IMR-90 (cell line): ENCODE data around the gene CDHR1. TPM values are rescaled to one million over a fixed set of nuclear protein-coding genes. Genes with fewer than 3 reads are reported as not detected.

ENCODE experiments used
- ATAC-seq: fragments of 200-7000 bp; cut with Tn5 transposase; 2 replicates; pipeline ENCODE4 v1.9.1; 2020; ENCODE audit warnings: low read depth, mild to moderate bottlenecking, moderate library complexity
- BruUV-seq: library from RNA; stranded (reverse); fragments of 400-500 nt; replicated peaks from 2 replicates; lab custom pipeline; 2021; lab: Mats Ljungman, UMichigan
- CTCF ChIA-PET: fragments of 300-600 bp; formaldehyde crosslinking; extraction: SDS; loops from one replicate; lab custom pipeline; 2021; ENCODE audit warnings: antibody characterized with exemption; lab: Yijun Ruan, JAX
- POLR2A ChIA-PET: fragments of 300-600 bp; sonication (Branson Sonifier 250); formaldehyde crosslinking; loops from one replicate; lab custom pipeline; 2022; ENCODE audit warnings: antibody characterized with exemption; ENCODE audit not compliant: unreplicated experiment; lab: Charles Lee
- DNase-seq: peaks from one replicate; pipeline ENCODE4 v3.0.0; 2013
- H2AFZ ChIP-seq: replicated peaks from 2 replicates; pipeline ENCODE3; 2013; ENCODE audit warnings: low read length, mild to moderate bottlenecking; ENCODE audit not compliant: poor library complexity
- H2AK5ac ChIP-seq: 2 replicates; pipeline ENCODE4 v1.6.1; 2013; ENCODE audit warnings: low read depth, low read length, inconsistent platforms
- H2AK9ac ChIP-seq: replicated peaks from 2 replicates; pipeline ENCODE3; 2013; ENCODE audit warnings: mild to moderate bottlenecking, low read depth, low read length, moderate library complexity; ENCODE audit not compliant: poor library complexity
- H2BK120ac ChIP-seq: 2 replicates; pipeline ENCODE4 v1.6.1; 2013; ENCODE audit warnings: low read depth, low read length, inconsistent platforms
- H2BK15ac ChIP-seq: 3 replicates; pipeline ENCODE4 v1.6.1; 2013; ENCODE audit warnings: low read depth, low read length, inconsistent platforms
- H2BK20ac ChIP-seq: 2 replicates; pipeline ENCODE4 v1.6.1; 2013; ENCODE audit warnings: low read depth, mild to moderate bottlenecking, inconsistent platforms, low read length, moderate library complexity
- H2BK5ac ChIP-seq: 2 replicates; pipeline ENCODE4 v1.6.1; 2013; ENCODE audit warnings: mild to moderate bottlenecking, low read depth, low read length, inconsistent platforms; ENCODE audit not compliant: poor library complexity, severe bottlenecking
- H3K14ac ChIP-seq: replicated peaks from 2 replicates; pipeline ENCODE4 v1.6.1; 2013; ENCODE audit warnings: low read depth, low read length, inconsistent platforms
- H3K18ac ChIP-seq: 2 replicates; pipeline ENCODE4 v1.6.1; 2013; ENCODE audit warnings: low read depth, low read length, control low read depth
- H3K23ac ChIP-seq: 2 replicates; pipeline ENCODE4 v1.6.1; 2013; ENCODE audit warnings: low read depth, low read length, inconsistent platforms
- H3K27ac ChIP-seq: 2 replicates; pipeline ENCODE4 v1.5.1; 2013; ENCODE audit warnings: mild to moderate bottlenecking, control low read depth, low read length; ENCODE audit not compliant: insufficient read depth
- H3K27me3 ChIP-seq: 2 replicates; pipeline ENCODE4 v1.6.1; 2013; ENCODE audit warnings: low read length; ENCODE audit not compliant: control insufficient read depth, insufficient read depth
- H3K36me3 ChIP-seq: 2 replicates; pipeline ENCODE4 v1.6.1; 2013; ENCODE audit warnings: low read length, mixed read lengths; ENCODE audit not compliant: control insufficient read depth, insufficient read depth
- H3K4ac ChIP-seq: 2 replicates; pipeline ENCODE4 v1.6.1; 2013; ENCODE audit warnings: low read depth, low read length, inconsistent platforms
- H3K4me1 ChIP-seq: 2 replicates; pipeline ENCODE4 v1.6.1; 2013; ENCODE audit warnings: low read length, mixed read lengths; ENCODE audit not compliant: control insufficient read depth, insufficient read depth
- H3K4me2 ChIP-seq: 2 replicates; pipeline ENCODE4 v1.6.1; 2013; ENCODE audit warnings: low read depth, mild to moderate bottlenecking, control low read depth, low read length, moderate library complexity
- H3K4me3 ChIP-seq: 2 replicates; pipeline ENCODE4 v1.5.1; 2013; ENCODE audit warnings: low read depth, mild to moderate bottlenecking, control low read depth, low read length, moderate library complexity; ENCODE audit not compliant: insufficient read depth
- H3K56ac ChIP-seq: 2 replicates; pipeline ENCODE4 v1.6.1; 2013; ENCODE audit warnings: low read length, inconsistent platforms; ENCODE audit not compliant: insufficient read depth; ENCODE audit errors: extremely low read depth
- H3K79me1 ChIP-seq, 2 experiments: 2 replicates each; pipeline ENCODE4 v1.6.1; 2013; ENCODE audit warnings: low read length in 2 of 2, inconsistent platforms in 1 of 2, low read depth in 1 of 2
- H3K9ac ChIP-seq: 2 replicates; pipeline ENCODE4 v1.6.1; 2013; ENCODE audit warnings: low read depth, low read length, control low read depth
- H3K9me1 ChIP-seq: 2 replicates; pipeline ENCODE4 v1.6.1; 2013; ENCODE audit warnings: low read length, inconsistent platforms; ENCODE audit not compliant: insufficient read depth
- H3K9me3 ChIP-seq: 2 replicates; pipeline ENCODE4 v1.6.1; 2013; ENCODE audit warnings: low read length; ENCODE audit not compliant: control insufficient read depth, insufficient read depth
- H4K20me1 ChIP-seq: 2 replicates; pipeline ENCODE4 v1.6.1; 2013; ENCODE audit warnings: low read length, inconsistent platforms; ENCODE audit not compliant: insufficient read depth
- H4K5ac ChIP-seq: 2 replicates; pipeline ENCODE4 v1.6.1; 2013; ENCODE audit warnings: mild to moderate bottlenecking, low read depth, low read length, control low read depth
- H4K8ac ChIP-seq, 2 experiments: 2 replicates each; pipeline ENCODE4 v1.6.1; 2013; ENCODE audit warnings: low read depth in 2 of 2, low read length in 2 of 2, control low read depth in 1 of 2, inconsistent platforms in 1 of 2
- H4K91ac ChIP-seq: 2 replicates; pipeline ENCODE4 v1.6.1; 2013; ENCODE audit warnings: low read depth, low read length, inconsistent platforms; ENCODE audit not compliant: insufficient read depth
- BHLHE40 ChIP-seq: fragments of 150-350 bp; IDR thresholded peaks from 2 replicates; pipeline ENCODE4 v1.6.1; 2016; ENCODE audit warnings: mild to moderate bottlenecking, low read depth, low read length
- CEBPB ChIP-seq: IDR thresholded peaks from 2 replicates; pipeline ENCODE4 v1.6.1; 2012; ENCODE audit warnings: low read depth, low read length, improper control_type of control experiment
- CHD1 ChIP-seq: IDR thresholded peaks from 2 replicates; pipeline ENCODE4 v1.6.1; 2012; ENCODE audit warnings: low read depth, low read length, improper control_type of control experiment
- MAFK ChIP-seq: IDR thresholded peaks from 2 replicates; pipeline ENCODE4 v1.6.1; 2012; ENCODE audit warnings: low read depth, low read length, improper control_type of control experiment
- MAZ ChIP-seq: IDR thresholded peaks from 2 replicates; pipeline ENCODE4 v1.6.1; 2012; ENCODE audit warnings: low read depth, mild to moderate bottlenecking, low read length, improper control_type of control experiment, moderate library complexity, borderline replicate concordance
- MXI1 ChIP-seq: IDR thresholded peaks from 2 replicates; pipeline ENCODE4 v1.6.1; 2012; ENCODE audit warnings: low read depth, mild to moderate bottlenecking, low read length, moderate library complexity, borderline replicate concordance
- NFE2L2 ChIP-seq: fragments of 150-350 bp; IDR thresholded peaks from 2 replicates; pipeline ENCODE4 v1.6.1; 2016; ENCODE audit warnings: low read depth, mild to moderate bottlenecking, low read length
- POLR2A ChIP-seq: IDR thresholded peaks from 2 replicates; pipeline ENCODE4 v1.6.1; 2012; ENCODE audit warnings: mild to moderate bottlenecking, low read depth, low read length
- RAD21 ChIP-seq: IDR thresholded peaks from 2 replicates; pipeline ENCODE4 v1.6.1; 2012; ENCODE audit warnings: low read length, improper control_type of control experiment
- RCOR1 ChIP-seq: IDR thresholded peaks from 2 replicates; pipeline ENCODE4 v1.6.1; 2012; ENCODE audit warnings: mild to moderate bottlenecking, low read length, improper control_type of control experiment; ENCODE audit not compliant: insufficient replicate concordance
- RFX5 ChIP-seq: IDR thresholded peaks from 2 replicates; pipeline ENCODE4 v1.8.0; 2012; ENCODE audit warnings: low read depth, mild to moderate bottlenecking, low read length, moderate library complexity
- SMC3 ChIP-seq: fragments of 150-350 bp; IDR thresholded peaks from 2 replicates; pipeline ENCODE4 v1.6.1; 2016; ENCODE audit warnings: low read depth, mild to moderate bottlenecking, antibody characterized with exemption, low read length, moderate library complexity
- WGBS, 2 experiments: methylation state at CpG; one replicate each; pipeline versions ENCODE4 v1.1.5 to v1.1.7; 2013; ENCODE audit warnings: missing lambda C conversion rate in 2 of 2; ENCODE audit not compliant: insufficient read length in 1 of 2; ENCODE audit errors: extremely low coverage in 2 of 2; 5-methylcytosine and 5-hydroxymethylcytosine counted together
- dilution Hi-C: fragments of 300-500 bp; cut with HindIII; formaldehyde crosslinking; loops from one replicate; pipeline ENCODE4 v1.14.3; 2018; ENCODE audit warnings: low sequenced_read_pairs; ENCODE audit not compliant: unreplicated experiment
- in situ Hi-C: fragments of 300-500 bp; cut with MboI; formaldehyde crosslinking; loops from 3 replicates; pipeline ENCODE4 v1.14.3; 2019; ENCODE audit warnings: low sequenced_read_pairs, inconsistent platforms, mixed read lengths
- intact Hi-C: fragments of 100-400 bp; cut with micrococcal nuclease; formaldehyde crosslinking; loops from 2 replicates; pipeline ENCODE4 v1.10.0; 2022
- polyA plus RNA-seq, 3 experiments: library from polyadenylated mRNA; depleted of rRNA; stranded (reverse); fragments of >200 nt; gene quantifications; 2 replicates each; pipeline ENCODE4 v1.2.3, GENCODE V29; 2012; ENCODE audit warnings: low replicate concordance in 1 of 3
- total RNA-seq: library from RNA; depleted of rRNA; stranded (reverse); fragments of >200 nt; gene quantifications from 2 replicates; pipeline ENCODE4 v1.2.3, GENCODE V29; 2012
- TF ChIP-seq, protein P1 (sequence below): fragments of 150-350 bp; IDR thresholded peaks from 2 replicates; pipeline ENCODE4 v1.6.1; 2016; ENCODE audit warnings: low read depth, mild to moderate bottlenecking, low read length, moderate library complexity, borderline replicate concordance
- TF ChIP-seq, protein P2 (sequence below): conservative IDR thresholded peaks from 2 replicates; pipeline ENCODE4 v1.5.1; 2012; ENCODE audit warnings: mild to moderate bottlenecking, low read depth, low read length, improper control_type of control experiment

Gene CDHR1
- total and polyA plus RNA-seq, 2 of the 4 experiments (the other 2 are of a cell fraction), result not detected

DNA sequence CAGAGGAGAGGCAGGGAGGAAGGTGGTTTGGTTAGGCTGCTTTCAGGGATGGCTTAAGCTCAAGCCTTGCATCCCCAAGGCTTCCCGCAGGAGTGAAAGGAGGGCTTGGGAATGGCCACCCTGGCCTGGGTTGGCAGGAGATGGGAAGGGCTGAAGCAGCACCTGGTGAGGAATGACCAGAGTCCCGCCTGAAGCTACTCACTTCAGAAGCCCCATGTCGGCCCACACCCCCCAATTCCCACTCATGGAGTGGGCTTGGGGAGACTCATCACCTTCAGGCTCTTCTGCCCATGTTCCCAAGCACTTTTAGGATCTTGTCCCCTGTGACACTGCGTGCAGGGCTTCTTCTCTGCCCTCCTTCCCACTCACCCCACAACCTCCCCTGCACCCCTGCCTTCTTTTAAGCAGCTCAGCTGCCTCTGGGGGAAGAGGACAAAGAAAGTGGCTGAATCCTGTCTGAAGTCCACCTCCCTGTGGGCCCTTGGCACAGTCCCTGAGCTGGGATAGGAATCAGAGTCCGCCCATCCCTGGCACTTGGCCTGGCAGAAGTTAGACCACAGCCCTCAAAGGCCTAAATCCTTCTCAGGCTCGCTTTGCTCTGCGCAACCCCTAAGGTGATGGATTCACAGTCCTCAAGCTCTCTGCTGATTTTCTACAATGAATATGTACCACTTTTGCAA, 67.0 kb downstream of the CDHR1 start:
- Histone ChIP-seq H3K18ac (no peak overlapping the region), H3K36me3 (no peaks in the 10 kb centered on the region), H2AK9ac (no peak overlapping the region), H2AK5ac (no peak overlapping the region), H3K4me3 (no peak overlapping the region), H3K4me2 (no peak overlapping the region), H3K9ac (no peak overlapping the region), H4K91ac (no peak overlapping the region), H2BK5ac (no peak overlapping the region), H2BK15ac (no peak overlapping the region), H3K27me3 (peaks cover 3% of the 10 kb centered on the region; the same call in 1 of the 2 replicates), H2BK20ac (no peak overlapping the region), H3K4ac (no peak overlapping the region), H3K56ac (no peak overlapping the region), H3K14ac (no peak overlapping the region), H3K79me1 (no peaks in the 10 kb centered on the region), H3K9me1 (no peaks in the 10 kb centered on the region), H2BK120ac (no peak overlapping the region), H3K27ac (no peak overlapping the region), H2AFZ (no peak overlapping the region), H4K5ac (no peak overlapping the region), H3K23ac (no peak overlapping the region), H4K8ac (no peak overlapping the region), H3K9me3 (no peaks in the 10 kb centered on the region), H3K4me1 (no peaks in the 10 kb centered on the region), H4K20me1 (no peaks in the 10 kb centered on the region)
- ChIA-PET POLR2A (no interaction called here), CTCF (no interaction called here)
- no peak for DNase-seq
- in situ Hi-C loops, result loop anchor here (10.0 kb wide), 1 partner anchor 103 kb away; no protein-coding TSS in a partner anchor
- intact Hi-C loops, result no loop called here
- WGBS, 2 experiments, result 41% methylated on average over 2 of the region's 7 CpGs; no CpG with 5 or more reads in 1 of the 2 experiments
- ATAC-seq, result no peak
- no TSS peak for BruUV-seq
- dilution Hi-C loops, result no loop called here
- TF ChIP-seq RFX5 (no peak), MXI1 (no peak), MAZ (no peak), CEBPB (no peak), SMC3 (no peak), MAFK (no peak), POLR2A (no peak), CHD1 (no peak), RAD21 (no peak), BHLHE40 (no peak), RCOR1 (no peak), NFE2L2 (no peak)
- TF ChIP-seq, protein P1, sequence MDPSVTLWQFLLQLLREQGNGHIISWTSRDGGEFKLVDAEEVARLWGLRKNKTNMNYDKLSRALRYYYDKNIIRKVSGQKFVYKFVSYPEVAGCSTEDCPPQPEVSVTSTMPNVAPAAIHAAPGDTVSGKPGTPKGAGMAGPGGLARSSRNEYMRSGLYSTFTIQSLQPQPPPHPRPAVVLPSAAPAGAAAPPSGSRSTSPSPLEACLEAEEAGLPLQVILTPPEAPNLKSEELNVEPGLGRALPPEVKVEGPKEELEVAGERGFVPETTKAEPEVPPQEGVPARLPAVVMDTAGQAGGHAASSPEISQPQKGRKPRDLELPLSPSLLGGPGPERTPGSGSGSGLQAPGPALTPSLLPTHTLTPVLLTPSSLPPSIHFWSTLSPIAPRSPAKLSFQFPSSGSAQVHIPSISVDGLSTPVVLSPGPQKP, result no peak
- TF ChIP-seq, protein P2, sequence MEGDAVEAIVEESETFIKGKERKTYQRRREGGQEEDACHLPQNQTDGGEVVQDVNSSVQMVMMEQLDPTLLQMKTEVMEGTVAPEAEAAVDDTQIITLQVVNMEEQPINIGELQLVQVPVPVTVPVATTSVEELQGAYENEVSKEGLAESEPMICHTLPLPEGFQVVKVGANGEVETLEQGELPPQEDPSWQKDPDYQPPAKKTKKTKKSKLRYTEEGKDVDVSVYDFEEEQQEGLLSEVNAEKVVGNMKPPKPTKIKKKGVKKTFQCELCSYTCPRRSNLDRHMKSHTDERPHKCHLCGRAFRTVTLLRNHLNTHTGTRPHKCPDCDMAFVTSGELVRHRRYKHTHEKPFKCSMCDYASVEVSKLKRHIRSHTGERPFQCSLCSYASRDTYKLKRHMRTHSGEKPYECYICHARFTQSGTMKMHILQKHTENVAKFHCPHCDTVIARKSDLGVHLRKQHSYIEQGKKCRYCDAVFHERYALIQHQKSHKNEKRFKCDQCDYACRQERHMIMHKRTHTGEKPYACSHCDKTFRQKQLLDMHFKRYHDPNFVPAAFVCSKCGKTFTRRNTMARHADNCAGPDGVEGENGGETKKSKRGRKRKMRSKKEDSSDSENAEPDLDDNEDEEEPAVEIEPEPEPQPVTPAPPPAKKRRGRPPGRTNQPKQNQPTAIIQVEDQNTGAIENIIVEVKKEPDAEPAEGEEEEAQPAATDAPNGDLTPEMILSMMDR, result no peak
